Smooth muscle cell (in vitro differentiated cells): ENCODE data around the gene INSR. TPM values are rescaled to one million over a fixed set of nuclear protein-coding genes. Genes with fewer than 3 reads are reported as not detected.
A peak's percentile ranks its signal among the peaks of the same experiment; 100 is the strongest.

Source experiments
- DNase-seq: peaks from one replicate; lab custom pipeline; 2025; ENCODE audit not compliant: unreplicated experiment; lab: John Stamatoyannopoulos, UW
- H2AFZ ChIP-seq: fragments of 200-600 bp; sonication (generic); 2 replicates; pipeline ENCODE4 v1.6.0; 2016; ENCODE audit warnings: antibody characterized with exemption, low read depth, mild to moderate bottlenecking
- H3F3A ChIP-seq: fragments of 200-600 bp; sonication (generic); 2 replicates; pipeline ENCODE4 v1.6.0; 2017; ENCODE audit warnings: antibody characterized with exemption, low read depth
- H3K27ac ChIP-seq: fragments of 200-600 bp; sonication (generic); 2 replicates; pipeline ENCODE4 v1.5.1; 2016; ENCODE audit warnings: low read depth, mild to moderate bottlenecking
- H3K27me3 ChIP-seq: fragments of 200-600 bp; sonication (generic); 2 replicates; pipeline ENCODE4 v1.6.1; 2016; ENCODE audit warnings: low read depth, mild to moderate bottlenecking
- H3K36me3 ChIP-seq: fragments of 200-600 bp; sonication (generic); 2 replicates; pipeline ENCODE4 v1.5.1; 2016; ENCODE audit warnings: low read depth
- H3K4me1 ChIP-seq: fragments of 200-600 bp; sonication (generic); 2 replicates; pipeline ENCODE4 v1.5.1; 2016; ENCODE audit warnings: low read depth
- H3K4me2 ChIP-seq: fragments of 200-600 bp; sonication (generic); 2 replicates; pipeline ENCODE4 v1.6.0; 2016; ENCODE audit warnings: mild to moderate bottlenecking
- H3K4me3 ChIP-seq: fragments of 200-600 bp; sonication (generic); 2 replicates; pipeline ENCODE4 v1.5.1; 2016; ENCODE audit warnings: mild to moderate bottlenecking
- H3K79me2 ChIP-seq: fragments of 200-600 bp; sonication (generic); 2 replicates; pipeline ENCODE4 v1.6.0; 2016; ENCODE audit warnings: low read depth, mild to moderate bottlenecking
- H3K9ac ChIP-seq: fragments of 200-600 bp; sonication (generic); 2 replicates; pipeline ENCODE4 v1.6.0; 2016; ENCODE audit warnings: low read depth
- H3K9me3 ChIP-seq: fragments of 200-600 bp; sonication (generic); replicated peaks from 2 replicates; pipeline ENCODE4 v1.5.1; 2016; ENCODE audit warnings: low read depth
- H4K20me1 ChIP-seq: fragments of 200-600 bp; sonication (generic); 2 replicates; pipeline ENCODE4 v1.6.0; 2016; ENCODE audit warnings: low read depth
- CTCF ChIP-seq: fragments of 200-600 bp; sonication (generic); IDR thresholded peaks from 2 replicates; pipeline ENCODE4 v1.5.1; 2017; ENCODE audit warnings: borderline replicate concordance, mild to moderate bottlenecking, antibody characterized with exemption; ENCODE audit not compliant: insufficient read depth, poor library complexity, severe bottlenecking
- WGBS: methylation state at CpG from one replicate; pipeline ENCODE4 v1.1.7; 2016; ENCODE audit warnings: low lambda C conversion rate; 5-methylcytosine and 5-hydroxymethylcytosine counted together
- polyA plus RNA-seq: library from polyadenylated mRNA; unstranded; fragments of >200 nt; fragmentation: Nextera tagmentation; extraction: Ambion mirVana; gene quantifications from 2 replicates; pipeline ENCODE4 v1.2.1, GENCODE V29; 2016
- total RNA-seq: library from RNA; depleted of rRNA; stranded (reverse); fragments of >200 nt; gene quantifications from 2 replicates; pipeline ENCODE4 v1.2.3, GENCODE V29; 2014

The INSR gene
- total and polyA plus RNA-seq, 2 experiments from 2014 or later = 2.8 to 12.7 TPM

DNA sequence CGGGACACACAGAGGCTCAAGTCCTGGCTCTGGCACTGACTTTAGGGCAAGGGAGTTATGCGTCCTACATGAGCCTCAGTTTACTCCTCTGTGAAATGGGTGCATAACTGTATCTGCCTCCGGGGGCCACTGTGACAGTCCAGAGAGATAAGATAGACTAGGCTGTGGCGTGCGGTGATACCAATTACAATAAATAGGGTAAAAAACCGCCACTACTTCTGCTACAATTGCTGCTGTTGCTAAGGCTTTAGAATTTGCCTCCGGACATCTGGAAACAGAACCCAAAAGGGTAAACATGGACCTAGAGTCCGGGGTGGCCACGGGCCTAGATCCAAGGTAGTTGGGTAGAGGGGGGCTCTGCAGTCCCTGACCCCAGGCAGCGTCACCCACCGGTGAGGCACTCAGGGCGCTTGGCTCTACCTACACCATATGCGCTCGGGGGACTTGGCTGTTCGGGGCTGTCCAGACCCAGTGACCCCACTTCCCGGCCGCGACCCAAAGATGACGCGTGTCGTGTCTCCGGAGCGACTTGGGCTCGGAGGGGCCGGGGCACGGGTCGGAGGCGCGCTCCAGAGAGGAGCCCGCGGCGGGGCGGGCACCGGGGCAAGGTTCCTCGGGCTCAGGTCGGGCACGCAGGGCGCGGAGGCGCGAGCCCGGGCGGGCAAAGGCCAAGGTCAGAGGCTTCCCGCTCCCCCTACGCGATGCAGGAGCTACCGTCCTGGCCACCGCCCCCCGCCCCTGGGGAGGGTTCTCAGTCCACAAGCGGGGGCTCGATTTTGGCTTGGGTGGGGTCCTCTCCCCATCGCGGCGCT is 1.1 kb downstream of the INSR start:
- Histone ChIP-seq H4K20me1 (peaks cover 12% of the 10 kb centered on the region), H3K4me1 (peaks cover 2% of the 10 kb centered on the region), H3F3A (peaks cover 4% of the 10 kb centered on the region), H3K4me2 (peak overlapping the region; percentile 99), H3K9ac (no peak overlapping the region), H3K36me3 (no peaks in the 10 kb centered on the region), H2AFZ (peak overlapping the region; percentile 24), H3K9me3 (no peaks in the 10 kb centered on the region), H3K79me2 (no peaks in the 10 kb centered on the region), H3K4me3 (peak overlapping the region; percentile 95), H3K27me3 (no peaks in the 10 kb centered on the region), H3K27ac (no peak overlapping the region)
- TF ChIP-seq CTCF = no peak
- 19% methylated on average over 40 of the region's 54 CpGs for WGBS
- DNase-seq = no peak

DNA sequence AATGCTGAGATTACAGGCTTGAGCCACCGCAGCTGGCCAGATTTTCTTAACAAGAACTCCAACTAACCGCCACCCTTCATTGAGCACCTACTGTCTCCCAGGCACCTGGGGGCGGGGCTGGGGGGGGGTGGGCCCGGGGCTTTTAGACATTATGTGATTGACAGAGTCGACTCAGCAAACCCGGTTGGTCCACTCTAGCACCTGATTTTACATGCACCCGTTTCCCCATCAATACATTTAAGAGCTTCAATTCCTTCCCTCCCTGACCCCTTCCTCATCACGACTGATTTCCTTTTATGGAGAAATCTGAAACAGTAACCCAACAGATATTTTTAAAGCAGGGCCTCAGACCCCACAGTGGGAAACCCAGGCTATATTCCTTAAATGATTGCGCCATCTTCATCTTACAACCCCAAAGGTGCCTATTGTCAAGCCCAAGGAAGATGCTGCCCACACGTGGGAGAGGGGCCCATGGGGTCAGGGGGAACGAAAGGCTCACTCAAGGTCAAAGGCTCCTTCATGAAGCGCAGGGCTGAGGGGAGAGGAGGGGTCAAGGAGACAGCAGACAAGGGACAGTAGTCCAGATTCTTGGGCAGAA is 1.8 kb downstream of the INSR start:
- Histone ChIP-seq H3K27ac (no peak overlapping the region), H3K36me3 (no peaks in the 10 kb centered on the region), H3K9ac (no peak overlapping the region), H3K9me3 (no peaks in the 10 kb centered on the region), H3K4me2 (peak overlapping the region; percentile 99), H3K79me2 (no peaks in the 10 kb centered on the region), H3K4me3 (peak overlapping the region; percentile 95), H2AFZ (no peak overlapping the region), H3K27me3 (no peaks in the 10 kb centered on the region), H3F3A (peaks cover 4% of the 10 kb centered on the region), H4K20me1 (peaks cover 20% of the 10 kb centered on the region), H3K4me1 (peaks cover 2% of the 10 kb centered on the region)
- TF ChIP-seq CTCF = no peak
- no peak for DNase-seq
- WGBS = 72% methylated on average over 12 of the region's 12 CpGs

- Histone ChIP-seq H3K4me2 (no peak overlapping the region), H3K9me3 (no peaks in the 10 kb centered on the region), H3K79me2 (no peaks in the 10 kb centered on the region), H3F3A (no peaks in the 10 kb centered on the region), H3K9ac (no peak overlapping the region), H3K4me3 (no peak overlapping the region), H4K20me1 (peaks cover 34% of the 10 kb centered on the region), H3K27me3 (no peaks in the 10 kb centered on the region), H2AFZ (no peak overlapping the region), H3K4me1 (no peaks in the 10 kb centered on the region), H3K36me3 (no peaks in the 10 kb centered on the region), H3K27ac (no peak overlapping the region)
- 89% methylated on average over 6 of the region's 6 CpGs for WGBS
- DNase-seq = no peak
- TF ChIP-seq CTCF = no peak
These were observed 5.2 kb downstream of the INSR start for GRCh38 chr19:7288977-7289376.

- Histone ChIP-seq H3K27ac (no peak overlapping the region), H3K9ac (no peak overlapping the region), H3K36me3 (no peaks in the 10 kb centered on the region), H3K4me2 (no peak overlapping the region), H2AFZ (no peak overlapping the region), H3K9me3 (no peaks in the 10 kb centered on the region), H3K79me2 (no peaks in the 10 kb centered on the region), H3F3A (no peaks in the 10 kb centered on the region), H3K4me1 (no peaks in the 10 kb centered on the region), H3K27me3 (no peaks in the 10 kb centered on the region), H4K20me1 (peaks cover 34% of the 10 kb centered on the region), H3K4me3 (no peak overlapping the region)
- no peak for DNase-seq
- no peak for TF ChIP-seq CTCF
- WGBS = 95% methylated on average over 1 of the region's 1 CpG
These were observed 6.1 kb downstream of the INSR start for GRCh38 chr19:7288131-7288530.
